Activated naive CD4-positive, alpha-beta T cell treated with anti-CD3 and anti-CD28 coated beads, Interleukin-2, amount 50 U/mL, for 24 hours (primary cell): ENCODE measurements around the gene ARHGAP30.
"Not testable (repeated sequence)": the region's sequence is repeated elsewhere in the genome, so short reads cannot be mapped to it uniquely, and the experiment has no call there.

ENCODE experiments used
- H3K27ac Mint-ChIP-seq: one replicate; pipeline ENCODE4 v1.8.0; 2021; ENCODE audit warnings: mild to moderate bottlenecking, mixed read lengths
- H3K27me3 Mint-ChIP-seq: one replicate; pipeline ENCODE4 v1.8.0; 2021; ENCODE audit warnings: mixed read lengths
- H3K36me3 Mint-ChIP-seq: one replicate; pipeline ENCODE4 v1.8.0; 2021; ENCODE audit warnings: mixed read lengths
- H3K4me1 Mint-ChIP-seq: one replicate; pipeline ENCODE4 v1.8.0; 2021; ENCODE audit warnings: mixed read lengths
- H3K4me3 Mint-ChIP-seq: one replicate; pipeline ENCODE4 v1.8.0; 2021; ENCODE audit warnings: mild to moderate bottlenecking, mixed read lengths
- H3K9me3 Mint-ChIP-seq: one replicate; pipeline ENCODE4 v1.8.0; 2021; ENCODE audit warnings: mixed read lengths

The ARHGAP30 gene

DNA sequence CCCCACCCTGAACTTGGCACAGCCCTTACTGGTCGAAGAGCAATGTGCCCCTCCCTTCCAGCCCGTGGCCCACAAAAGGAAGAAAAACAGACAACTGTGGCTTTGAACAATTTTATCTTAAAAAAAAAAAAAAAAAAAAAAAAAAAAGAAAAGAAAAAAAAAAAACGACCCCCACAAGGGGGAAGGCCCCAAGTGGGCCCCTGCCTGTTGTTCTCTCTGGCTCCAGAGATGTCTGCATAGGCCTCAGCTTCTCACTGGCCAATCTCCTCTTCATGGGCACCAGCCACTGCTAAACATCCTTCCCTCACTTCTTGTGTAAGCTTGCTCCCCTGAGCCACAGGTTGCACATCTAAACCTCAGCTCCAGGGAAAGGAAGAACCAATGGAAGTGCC is 30.5 kb downstream of the ARHGAP30 start:
- Mint-ChIP-seq H3K9me3 (no peaks in the 10 kb centered on the region), H3K27ac (peak overlapping the region; percentile 95), H3K4me3 (peak overlapping the region; percentile 94), H3K4me1 (peaks cover 40% of the 10 kb centered on the region), H3K36me3 (peaks cover 8% of the 10 kb centered on the region), H3K27me3 (no peaks in the 10 kb centered on the region)

DNA sequence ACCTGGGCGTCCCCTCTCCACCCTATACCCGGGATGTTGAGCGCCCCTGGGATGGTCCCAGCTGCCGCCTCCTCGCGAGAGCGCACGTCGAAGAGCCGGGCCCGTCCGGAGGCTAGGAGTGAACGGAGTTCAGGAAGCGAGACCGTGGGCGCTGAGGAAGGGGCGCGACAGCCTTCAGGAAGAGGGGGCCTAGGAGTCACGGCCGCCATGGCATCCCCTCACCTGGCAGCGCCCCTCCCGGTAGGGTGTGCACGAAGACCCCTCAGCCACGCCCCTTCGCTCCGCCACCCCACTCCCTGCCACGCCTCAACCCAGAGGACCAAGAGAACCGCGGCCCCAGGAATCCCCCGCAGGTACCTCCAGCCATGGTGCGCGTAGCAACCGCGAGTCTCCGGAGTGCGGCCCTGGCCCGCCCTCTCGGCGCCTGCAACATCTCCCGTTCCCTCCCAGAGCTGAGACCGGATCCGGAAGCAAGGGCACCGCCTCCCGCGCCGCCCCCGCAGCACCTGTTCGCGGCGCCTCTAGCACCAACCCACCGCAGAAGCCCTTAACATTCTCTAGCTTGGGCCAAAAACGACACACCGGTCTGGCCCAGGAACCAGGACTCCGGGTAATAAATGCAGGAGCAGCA is 31.1 kb downstream of the ARHGAP30 start, which contains the start of gene TSTD1:
Gene TSTD1, minus strand, starts transcription at position 442 of the 631 bp plus-strand sequence. Its CDS starts 75 bp downstream, at position 367.
- peak within 1 kb of the TSS; percentile 94 for H3K4me3 Mint-ChIP-seq
- peak within 1 kb of the TSS; percentile 95 for H3K27ac Mint-ChIP-seq
- peaks cover 37% of the 10 kb centered on the region for H3K4me1 Mint-ChIP-seq
- H3K27me3 Mint-ChIP-seq: no peaks in the 10 kb centered on the region
- H3K9me3 Mint-ChIP-seq: no peaks in the 10 kb centered on the region
- H3K36me3 Mint-ChIP-seq: peaks cover 8% of the 10 kb centered on the region

DNA sequence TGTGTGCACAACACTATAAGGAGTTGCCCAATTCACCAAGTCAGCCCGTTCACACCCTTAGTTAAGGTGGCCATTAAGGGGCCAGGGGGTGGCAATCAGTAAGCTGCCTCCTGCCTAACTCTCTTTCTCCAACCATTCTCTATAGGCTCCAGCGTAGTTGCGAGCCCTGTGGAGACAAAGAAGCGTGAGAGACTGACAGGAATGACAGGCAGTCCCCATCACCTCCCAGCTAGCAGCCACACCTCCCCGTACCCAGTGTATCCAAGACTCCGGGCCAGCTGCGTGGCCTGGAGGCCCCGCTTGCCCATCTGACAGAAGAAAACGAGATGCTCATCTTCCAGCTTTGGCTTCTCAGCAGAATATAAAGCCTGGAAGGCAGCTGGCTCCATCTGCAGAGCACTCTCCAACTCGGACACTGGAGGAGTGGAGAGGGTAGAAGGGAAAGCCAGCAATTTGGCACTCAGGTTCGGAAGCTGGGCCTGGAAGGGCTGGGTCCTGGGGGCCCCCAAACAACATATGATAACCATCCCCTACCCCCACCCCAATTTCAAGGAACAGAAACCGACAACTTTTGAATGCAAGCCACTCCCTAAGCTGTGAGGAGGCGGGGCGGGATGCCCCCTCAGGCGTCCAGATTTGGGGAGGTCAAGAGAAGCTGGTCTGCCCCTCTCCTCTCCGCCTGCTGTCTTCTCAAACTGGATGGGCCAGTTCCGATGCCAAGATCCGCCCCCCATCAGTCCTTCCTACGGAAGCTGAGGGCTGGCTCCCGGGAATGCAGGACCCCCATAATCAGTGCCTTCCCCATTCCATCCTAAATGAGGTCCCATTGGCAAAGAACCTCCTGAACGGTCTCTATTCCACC is 31.8 kb downstream of the ARHGAP30 start:
- H3K4me1 Mint-ChIP-seq: peaks cover 41% of the 10 kb centered on the region
- H3K27me3 Mint-ChIP-seq: no peaks in the 10 kb centered on the region
- peaks cover 10% of the 10 kb centered on the region for H3K36me3 Mint-ChIP-seq
- no peaks in the 10 kb centered on the region for H3K9me3 Mint-ChIP-seq
- H3K27ac Mint-ChIP-seq: peak overlapping the region; percentile 95
- peak overlapping the region; percentile 94 for H3K4me3 Mint-ChIP-seq

DNA sequence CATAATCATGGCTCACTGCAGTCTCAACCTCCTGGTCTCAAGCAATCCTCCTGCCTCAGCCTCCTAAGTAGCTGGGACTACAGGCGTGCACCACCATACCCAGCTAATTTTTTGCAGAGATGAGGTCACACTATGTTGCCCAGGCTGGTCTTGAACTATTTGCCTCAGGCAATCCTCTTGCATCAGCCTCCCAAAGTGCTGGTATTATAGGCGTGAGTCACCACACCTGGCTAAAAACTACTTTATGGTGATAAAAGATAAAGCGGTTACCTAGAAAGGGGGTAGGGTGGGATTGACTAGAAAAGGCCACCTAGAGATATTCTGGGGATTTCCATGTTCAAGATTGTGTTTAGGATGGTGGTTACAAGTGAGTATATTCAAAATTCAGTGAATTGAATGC is 35.9 kb downstream of the ARHGAP30 start:
- Mint-ChIP-seq H3K27me3 (no peaks in the 10 kb centered on the region), H3K9me3 (no peaks in the 10 kb centered on the region), H3K4me3 (no peak overlapping the region), H3K36me3 (peaks cover 11% of the 10 kb centered on the region), H3K4me1 (peaks cover 35% of the 10 kb centered on the region), H3K27ac (no peak overlapping the region)

DNA sequence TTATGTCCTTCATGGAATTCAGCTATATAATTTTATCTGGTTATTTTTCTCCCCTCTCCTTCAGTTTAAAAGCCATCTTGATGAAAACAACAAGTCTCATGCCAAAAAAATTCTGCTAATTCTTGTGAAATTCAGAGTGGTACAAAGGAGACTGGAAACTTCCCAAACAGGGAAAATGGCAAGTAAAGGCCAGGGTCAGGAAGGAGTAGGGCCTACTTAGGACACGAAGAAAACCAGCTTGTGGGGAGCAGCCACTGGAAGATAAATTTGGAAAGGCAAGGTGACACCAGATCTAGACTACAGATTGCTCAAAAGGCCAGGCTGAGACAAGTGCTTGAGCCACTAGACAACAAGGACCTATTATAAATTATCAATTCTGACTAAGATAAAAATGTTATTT is 37.3 kb downstream of the ARHGAP30 start:
- H3K4me3 Mint-ChIP-seq: peak overlapping the region; percentile 43
- peak overlapping the region; percentile 80 for H3K27ac Mint-ChIP-seq
- H3K27me3 Mint-ChIP-seq: no peaks in the 10 kb centered on the region
- H3K36me3 Mint-ChIP-seq: peaks cover 13% of the 10 kb centered on the region
- H3K4me1 Mint-ChIP-seq: peaks cover 31% of the 10 kb centered on the region
- no peaks in the 10 kb centered on the region for H3K9me3 Mint-ChIP-seq

DNA sequence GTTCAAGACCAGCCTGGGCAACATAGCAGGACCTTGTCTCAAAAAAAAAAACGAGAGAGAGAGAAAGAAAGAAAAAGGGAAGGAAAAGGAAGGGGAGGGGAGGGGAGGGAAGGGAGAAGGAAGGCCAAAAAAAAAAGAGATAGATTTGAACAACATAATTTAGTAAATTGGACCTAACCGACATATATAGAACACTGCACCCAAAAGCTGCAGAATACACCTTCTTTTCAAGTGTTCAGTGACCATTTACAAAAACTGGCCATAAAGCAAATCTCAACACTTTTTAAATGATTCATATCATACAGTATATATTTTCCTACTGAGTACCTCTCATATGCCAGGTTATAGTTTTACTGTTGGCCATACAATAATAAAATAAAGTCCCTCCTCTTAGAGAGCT is 37.8 kb downstream of the ARHGAP30 start:
- H3K4me3 Mint-ChIP-seq: no peak overlapping the region
- H3K9me3 Mint-ChIP-seq: no peaks in the 10 kb centered on the region
- H3K36me3 Mint-ChIP-seq: peaks cover 17% of the 10 kb centered on the region
- peaks cover 30% of the 10 kb centered on the region for H3K4me1 Mint-ChIP-seq
- peak overlapping the region; percentile 81 for H3K27ac Mint-ChIP-seq
- no peaks in the 10 kb centered on the region for H3K27me3 Mint-ChIP-seq

DNA sequence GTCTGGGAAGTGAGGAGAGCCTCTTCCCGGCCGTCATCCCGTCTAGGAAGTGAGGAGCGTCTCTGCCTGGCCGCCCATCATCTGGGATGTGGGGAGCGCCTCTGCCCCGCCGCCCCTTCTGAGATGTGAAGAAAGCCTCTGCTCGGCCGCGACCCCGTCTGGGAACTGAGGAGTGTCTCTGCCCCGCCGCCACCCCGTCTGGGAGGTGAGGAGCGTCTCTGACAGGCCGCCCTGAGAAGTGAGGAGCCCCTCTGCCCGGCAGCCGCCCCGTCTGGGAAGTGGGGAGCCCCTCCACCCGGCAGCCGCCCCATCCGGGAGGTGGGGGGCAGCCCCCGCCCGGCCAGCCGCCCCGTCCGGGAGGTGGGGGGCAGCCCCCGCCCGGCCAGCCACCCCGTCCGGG is 40.2 kb downstream of the ARHGAP30 start:
- H3K27ac Mint-ChIP-seq, H3K4me3 Mint-ChIP-seq, H3K9me3 Mint-ChIP-seq, H3K27me3 Mint-ChIP-seq: not testable (repeated sequence)
- H3K36me3 Mint-ChIP-seq: peaks cover 24% of the 10 kb centered on the region
- peaks cover 37% of the 10 kb centered on the region for H3K4me1 Mint-ChIP-seq

DNA sequence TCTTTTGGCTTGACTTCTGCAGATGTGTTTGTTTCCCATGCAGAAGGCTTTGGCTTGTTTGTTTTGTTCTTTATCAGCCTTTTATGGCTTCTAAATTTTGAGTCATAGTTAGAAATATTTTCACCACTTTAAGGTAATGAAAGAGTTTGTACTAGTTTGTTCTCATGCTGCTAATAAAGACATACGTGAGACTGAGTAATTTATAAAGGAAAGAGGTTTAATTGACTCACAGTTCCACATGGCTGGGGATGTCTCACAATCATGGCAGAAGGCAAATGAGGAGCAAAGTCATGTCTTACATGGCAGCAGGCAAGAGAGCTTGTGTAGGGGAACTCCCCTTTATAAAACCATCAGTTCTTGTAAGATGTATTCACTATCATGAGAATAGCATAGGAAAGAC is 42.7 kb downstream of the ARHGAP30 start:
- H3K4me3 Mint-ChIP-seq: peak overlapping the region; percentile 19
- H3K4me1 Mint-ChIP-seq: peaks cover 31% of the 10 kb centered on the region
- not testable (repeated sequence) for H3K9me3 Mint-ChIP-seq, H3K27me3 Mint-ChIP-seq
- peaks cover 20% of the 10 kb centered on the region for H3K36me3 Mint-ChIP-seq
- H3K27ac Mint-ChIP-seq: peak overlapping the region; percentile 79

DNA sequence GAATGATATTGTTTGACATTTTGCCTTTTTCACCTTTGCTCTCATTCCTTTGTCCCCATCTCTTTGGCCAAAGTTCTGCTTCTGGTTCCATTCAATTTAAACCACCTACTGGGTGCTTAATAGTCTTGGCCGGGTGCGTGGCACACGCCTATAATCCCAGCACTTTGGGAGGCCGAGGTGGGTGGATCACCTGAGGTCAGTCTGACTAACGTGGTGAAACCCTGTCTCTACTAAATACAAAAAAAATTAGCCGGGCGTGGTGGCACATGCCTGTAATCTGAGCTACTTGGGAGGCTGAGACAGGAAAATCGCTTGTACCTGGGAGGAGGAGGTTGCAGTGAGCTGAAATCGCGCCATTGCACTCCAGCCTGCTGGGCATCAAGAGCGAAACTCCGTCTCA is 47.3 kb downstream of the ARHGAP30 start:
- not testable (repeated sequence) for H3K27ac Mint-ChIP-seq
- H3K4me3 Mint-ChIP-seq: peak overlapping the region; percentile 86
- peaks cover 64% of the 10 kb centered on the region for H3K4me1 Mint-ChIP-seq

DNA sequence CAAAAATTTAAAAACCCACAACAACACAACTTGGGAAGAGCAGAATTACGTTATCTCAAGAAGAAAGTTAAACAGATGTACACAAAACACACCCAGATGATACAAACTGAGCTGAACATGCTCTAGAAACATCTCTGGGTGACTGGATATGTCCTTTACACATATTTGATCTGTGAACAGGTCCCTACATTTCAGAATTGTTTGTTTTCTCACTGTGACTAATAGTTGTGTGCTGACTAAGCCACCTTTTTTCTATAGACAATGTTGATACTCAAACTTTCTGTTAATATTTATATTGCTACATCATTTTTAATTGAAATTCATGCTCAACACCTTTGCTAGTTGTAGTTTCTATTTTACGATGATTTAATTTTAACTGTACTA is 47.7 kb downstream of the ARHGAP30 start:
- no peaks in the 10 kb centered on the region for H3K9me3 Mint-ChIP-seq
- peaks cover 8% of the 10 kb centered on the region for H3K36me3 Mint-ChIP-seq
- H3K27me3 Mint-ChIP-seq: no peaks in the 10 kb centered on the region
- H3K27ac Mint-ChIP-seq: no peak overlapping the region
- H3K4me1 Mint-ChIP-seq: peaks cover 61% of the 10 kb centered on the region
- peak overlapping the region; percentile 86 for H3K4me3 Mint-ChIP-seq

More for the DNA sequence above, 47.3 kb downstream of the ARHGAP30 start:
- peaks cover 11% of the 10 kb centered on the region for H3K36me3 Mint-ChIP-seq
- H3K27me3 Mint-ChIP-seq, H3K9me3 Mint-ChIP-seq: not testable (repeated sequence)

DNA sequence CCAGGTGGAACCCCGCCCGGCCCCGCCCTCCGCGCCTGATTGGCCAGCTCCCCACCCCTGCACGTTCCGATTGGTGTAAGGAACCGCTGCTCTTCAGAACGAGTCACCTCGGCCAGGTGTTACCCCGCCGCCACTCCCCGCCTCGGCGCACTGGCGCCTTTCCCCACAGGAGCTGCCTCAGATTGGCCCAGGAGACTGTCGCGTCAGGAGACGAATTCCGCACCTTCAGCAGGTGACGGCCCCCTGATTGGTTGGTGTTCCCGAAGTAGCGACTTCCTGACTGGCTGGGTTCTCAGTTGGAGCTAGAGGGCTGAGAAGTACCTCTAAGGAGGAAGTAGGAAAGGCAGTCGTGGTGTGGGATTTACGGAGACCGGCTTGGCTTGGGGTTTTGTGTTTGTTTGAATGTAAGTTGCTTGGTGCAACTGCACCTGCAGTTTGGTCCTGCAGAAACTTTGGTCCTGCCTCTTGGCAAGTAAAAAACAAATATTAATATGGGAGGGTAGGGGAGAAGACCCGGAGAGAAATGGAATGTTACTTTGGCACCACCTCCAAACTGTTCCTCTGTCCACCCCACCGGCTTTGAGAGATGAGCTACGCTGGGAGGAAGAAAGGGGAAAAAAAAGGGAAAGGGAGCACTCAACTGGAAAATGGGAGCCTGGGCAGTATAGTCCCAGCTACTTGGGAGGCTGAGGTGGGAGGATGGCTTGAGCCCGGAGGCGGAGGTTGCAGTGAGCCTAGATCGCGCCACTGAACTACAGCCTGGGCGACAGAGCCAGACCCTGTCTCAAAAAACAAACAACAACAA is 48.3 kb downstream of the ARHGAP30 start:
- no peaks in the 10 kb centered on the region for H3K27me3 Mint-ChIP-seq
- peaks cover 5% of the 10 kb centered on the region for H3K36me3 Mint-ChIP-seq
- peak overlapping the region; percentile 87 for H3K27ac Mint-ChIP-seq
- H3K9me3 Mint-ChIP-seq: no peaks in the 10 kb centered on the region
- peak overlapping the region; percentile 86 for H3K4me3 Mint-ChIP-seq
- H3K4me1 Mint-ChIP-seq: peaks cover 61% of the 10 kb centered on the region

DNA sequence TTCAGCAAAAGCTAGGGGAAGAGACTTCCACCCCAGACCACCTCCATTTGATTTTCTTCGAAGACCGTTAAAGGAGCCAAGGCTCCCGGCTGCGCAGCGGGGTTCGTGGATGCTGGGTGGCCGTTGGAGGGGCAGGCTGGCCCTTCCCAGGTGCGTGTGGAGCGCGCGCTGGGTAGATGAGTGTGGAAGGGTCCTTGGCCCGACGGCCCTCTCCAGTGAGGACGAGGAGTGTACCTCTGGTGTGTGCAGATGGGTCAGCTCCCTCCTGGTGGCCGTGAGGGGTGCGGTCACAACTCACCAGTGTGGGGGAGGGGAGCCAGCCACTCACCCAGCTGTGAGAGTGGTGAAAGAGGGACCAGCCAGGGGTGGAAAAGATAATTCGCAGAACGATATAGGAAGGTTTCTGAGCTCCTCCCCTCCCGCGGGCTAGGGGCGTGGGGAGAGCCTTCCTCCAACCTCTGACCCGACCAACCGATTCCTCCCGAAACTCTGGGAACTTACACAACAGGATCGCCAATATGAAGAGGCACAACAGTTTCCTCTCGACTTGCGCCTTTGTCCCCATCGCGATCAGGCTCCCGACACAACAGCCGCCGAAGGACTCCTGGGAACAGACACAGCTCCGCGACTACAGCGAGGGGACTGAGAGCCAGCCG is 49.1 kb downstream of the ARHGAP30 start, which contains the start of gene F11R:
Gene F11R, minus strand, starts transcription at position 644 of the 656 bp plus-strand sequence. Its CDS starts 79 bp downstream, at position 565.
- Mint-ChIP-seq H3K36me3 (peaks cover 5% of the 10 kb centered on the region), H3K4me3 (peak within 1 kb of the TSS; percentile 86), H3K9me3 (no peaks in the 10 kb centered on the region), H3K27me3 (no peaks in the 10 kb centered on the region), H3K4me1 (peaks cover 61% of the 10 kb centered on the region), H3K27ac (peak within 1 kb of the TSS; percentile 87)

DNA sequence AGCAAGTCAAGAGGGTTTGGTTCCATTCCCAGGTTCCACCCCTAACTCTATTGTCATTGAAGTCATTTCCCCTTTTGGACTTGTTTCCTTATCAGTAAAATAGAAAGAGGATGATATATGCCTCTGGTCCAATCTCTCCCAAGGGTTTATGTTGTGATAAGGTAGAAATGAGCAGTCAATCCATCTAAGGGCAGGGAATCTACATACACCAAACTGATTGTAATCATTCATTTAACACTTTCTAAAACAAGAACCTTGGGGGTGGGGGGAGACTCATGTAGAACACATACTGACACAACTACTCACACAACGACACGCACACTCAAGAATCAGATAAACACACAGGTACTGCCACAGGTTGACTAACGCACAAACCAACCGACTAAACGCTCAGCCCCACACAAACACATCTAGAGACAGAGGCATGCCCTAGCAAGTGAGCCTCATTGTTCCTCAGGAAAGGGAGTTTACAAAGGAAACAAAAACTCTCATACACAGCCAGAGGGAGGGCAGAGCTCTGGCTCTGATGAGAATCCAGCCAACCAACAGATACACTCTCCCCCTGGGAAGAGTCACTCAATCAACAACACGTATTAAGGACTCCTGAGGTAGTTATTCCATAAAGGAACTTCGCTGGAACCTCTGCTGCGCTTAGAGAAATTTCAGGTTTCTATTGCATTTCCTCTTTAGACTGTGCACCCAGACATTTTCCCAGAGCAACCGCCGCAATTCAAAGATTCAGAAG is 49.8 kb downstream of the ARHGAP30 start:
- Mint-ChIP-seq H3K4me3 (peak overlapping the region; percentile 86), H3K9me3 (no peaks in the 10 kb centered on the region), H3K36me3 (peaks cover 1% of the 10 kb centered on the region), H3K4me1 (peaks cover 55% of the 10 kb centered on the region), H3K27me3 (no peaks in the 10 kb centered on the region), H3K27ac (peak overlapping the region; percentile 73)

DNA sequence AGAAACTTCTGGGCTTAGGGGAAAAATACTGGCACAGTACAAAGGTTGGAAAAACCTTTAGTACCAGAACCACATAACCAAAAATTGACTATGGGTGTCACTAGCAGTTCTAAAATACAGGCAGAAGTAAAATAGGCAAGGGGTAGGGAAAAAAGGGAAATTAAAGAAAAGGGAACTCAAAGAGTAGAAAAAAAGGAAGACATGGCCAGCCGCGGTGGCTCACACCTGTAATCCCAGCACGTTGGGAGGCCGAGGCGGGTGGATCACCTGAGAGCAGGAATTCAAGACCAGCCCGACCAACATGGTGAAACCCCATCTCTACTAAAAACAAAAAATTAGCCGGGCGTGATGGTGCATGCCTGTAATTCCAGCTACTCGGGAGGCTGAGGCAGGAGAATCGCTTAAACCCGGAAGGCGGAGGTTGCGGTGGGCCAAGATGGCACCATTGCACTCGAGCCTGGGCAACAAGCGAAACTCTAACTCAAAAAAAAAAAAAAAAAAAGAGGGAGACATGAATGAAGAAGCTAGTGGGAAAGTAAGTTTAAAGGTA is 50.5 kb downstream of the ARHGAP30 start:
- not testable (repeated sequence) for H3K27me3 Mint-ChIP-seq, H3K9me3 Mint-ChIP-seq, H3K36me3 Mint-ChIP-seq
- H3K4me3 Mint-ChIP-seq: peak overlapping the region; percentile 86
- H3K27ac Mint-ChIP-seq: peak overlapping the region; percentile 8
- H3K4me1 Mint-ChIP-seq: peaks cover 54% of the 10 kb centered on the region
